Mesenchymal stem cell (in vitro differentiated cells and primary cell): ENCODE data around the gene TESK2.

Source experiments
- DNase-seq: peaks from one replicate; pipeline ENCODE4 v3.0.0-alpha.2; 2013
- H2AFZ ChIP-seq: one replicate; pipeline ENCODE4 v1.6.1; 2013; ENCODE audit warnings: low read depth, mild to moderate bottlenecking, control low read depth, inconsistent platforms, low read length, moderate library complexity
- H2AK5ac ChIP-seq: 2 replicates; pipeline ENCODE4 v1.6.1; 2013; ENCODE audit warnings: low read length, moderate library complexity, mild to moderate bottlenecking, inconsistent platforms; ENCODE audit not compliant: severe bottlenecking
- H2BK120ac ChIP-seq: one replicate; pipeline ENCODE4 v1.6.1; 2013; ENCODE audit warnings: low read depth, mild to moderate bottlenecking, inconsistent platforms, low read length, moderate library complexity
- H2BK12ac ChIP-seq, 2 experiments: one replicate each; pipeline ENCODE4 v1.6.1; 2013; ENCODE audit warnings: inconsistent platforms in 2 of 2, low read length in 2 of 2, mild to moderate bottlenecking in 2 of 2, moderate library complexity in 2 of 2, control low read depth in 1 of 2
- H2BK15ac ChIP-seq: one replicate; pipeline ENCODE4 v1.6.1; 2013; ENCODE audit warnings: mild to moderate bottlenecking, low read depth, inconsistent platforms; ENCODE audit not compliant: poor library complexity, severe bottlenecking
- H2BK5ac ChIP-seq: 2 replicates; pipeline ENCODE4 v1.6.1; 2013; ENCODE audit warnings: low read depth, mild to moderate bottlenecking, low read length, control low read depth, inconsistent platforms; ENCODE audit not compliant: poor library complexity, severe bottlenecking
- H3K14ac ChIP-seq, 2 experiments: one replicate each; pipeline ENCODE4 v1.6.1; 2013; ENCODE audit warnings: inconsistent platforms in 2 of 2, low read length in 2 of 2, control low read depth in 1 of 2, mild to moderate bottlenecking in 1 of 2, moderate library complexity in 1 of 2
- H3K18ac ChIP-seq, 2 experiments: one replicate each; pipeline ENCODE4 v1.6.1; 2013; ENCODE audit warnings: inconsistent platforms in 2 of 2, low read length in 2 of 2, control low read depth in 1 of 2, low read depth in 1 of 2, mild to moderate bottlenecking in 1 of 2
- H3K23ac ChIP-seq, 2 experiments: one replicate each; pipeline ENCODE4 v1.6.1; 2013; ENCODE audit warnings: inconsistent platforms in 2 of 2, low read length in 2 of 2, mild to moderate bottlenecking in 2 of 2, moderate library complexity in 2 of 2, control low read depth in 1 of 2
- H3K27ac ChIP-seq: 2 replicates; pipeline ENCODE4 v1.5.1; 2013; ENCODE audit warnings: mild to moderate bottlenecking, moderate library complexity, low read length, control low read depth, inconsistent platforms; ENCODE audit not compliant: poor library complexity, severe bottlenecking
- H3K27me3 ChIP-seq, 2 experiments: 2 replicates each; pipeline versions ENCODE4 v1.6.1 to v1.7.0; 2013; ENCODE audit warnings: low read length in 2 of 2, mild to moderate bottlenecking in 2 of 2, moderate library complexity in 2 of 2, control low read depth in 1 of 2, inconsistent platforms in 1 of 2; ENCODE audit not compliant: control insufficient read depth in 1 of 2, insufficient read depth in 1 of 2
- H3K36me3 ChIP-seq, 2 experiments: 2 replicates each; pipeline versions ENCODE4 v1.6.1 to v1.7.0; 2013; ENCODE audit warnings: low read length in 2 of 2, control low read depth in 1 of 2, inconsistent platforms in 1 of 2, low read depth in 1 of 2, mild to moderate bottlenecking in 1 of 2; ENCODE audit not compliant: insufficient read depth in 2 of 2, control insufficient read depth in 1 of 2
- H3K4ac ChIP-seq, 2 experiments: one replicate each; pipeline ENCODE4 v1.6.1; 2013; ENCODE audit warnings: inconsistent platforms in 2 of 2, low read length in 2 of 2, mild to moderate bottlenecking in 2 of 2, moderate library complexity in 2 of 2, control low read depth in 1 of 2, low read depth in 1 of 2
- H3K4me1 ChIP-seq: 2 replicates; pipeline ENCODE4 v1.6.1; 2013; ENCODE audit warnings: low read depth, low read length, control low read depth; ENCODE audit not compliant: control insufficient read depth, insufficient read depth
- H3K4me2 ChIP-seq: 2 replicates; pipeline ENCODE4 v1.6.1; 2013; ENCODE audit warnings: low read length, mild to moderate bottlenecking, inconsistent platforms; ENCODE audit not compliant: poor library complexity, severe bottlenecking
- H3K4me3 ChIP-seq, 2 experiments: 2 replicates each; pipeline versions ENCODE4 v1.5.1 to v1.7.0; 2013; ENCODE audit warnings: low read length in 2 of 2, mild to moderate bottlenecking in 2 of 2, control low read depth in 1 of 2, low read depth in 1 of 2; ENCODE audit not compliant: insufficient read depth in 1 of 2
- H3K79me1 ChIP-seq: replicated peaks from 2 replicates; pipeline ENCODE4 v1.6.1; 2013; ENCODE audit warnings: mild to moderate bottlenecking, control low read depth, low read length, inconsistent platforms; ENCODE audit not compliant: poor library complexity, severe bottlenecking
- H3K9ac ChIP-seq: 2 replicates; pipeline ENCODE4 v1.7.0; 2013; ENCODE audit warnings: mild to moderate bottlenecking, low read length, moderate library complexity
- H3K9me3 ChIP-seq: 2 replicates; pipeline ENCODE4 v1.7.0; 2013; ENCODE audit warnings: mild to moderate bottlenecking, low read length; ENCODE audit not compliant: control insufficient read depth
- H4K8ac ChIP-seq: one replicate; pipeline ENCODE4 v1.6.1; 2013; ENCODE audit warnings: inconsistent platforms, mild to moderate bottlenecking, low read length, moderate library complexity
- H4K91ac ChIP-seq: one replicate; pipeline ENCODE4 v1.6.1; 2013; ENCODE audit warnings: mild to moderate bottlenecking, low read length, inconsistent platforms
- WGBS: methylation state at CpG from one replicate; pipeline ENCODE4 v1.1.7; 2013; ENCODE audit warnings: mixed read lengths; 5-methylcytosine and 5-hydroxymethylcytosine counted together

TESK2 gene

GRCh38 chr1:45348609-45348965 is 142.4 kb downstream of the TESK2 start:
- no peak overlapping the region for H2BK12ac ChIP-seq
- no peak overlapping the region for H3K23ac ChIP-seq
- no peak overlapping the region for H2BK120ac ChIP-seq
- no peaks in the 10 kb centered on the region for H3K27me3 ChIP-seq
- no peak overlapping the region for H2BK15ac ChIP-seq
- H3K79me1 ChIP-seq: peaks cover 6% of the 10 kb centered on the region
- no peak overlapping the region for H3K4me2 ChIP-seq
- no peak overlapping the region for H2BK5ac ChIP-seq
- H4K8ac ChIP-seq: no peak overlapping the region
- no peak overlapping the region for H2AK5ac ChIP-seq
- H3K14ac ChIP-seq: no peak overlapping the region
- no peak overlapping the region for H3K18ac ChIP-seq
- H4K91ac ChIP-seq: no peak overlapping the region
- H3K4me1 ChIP-seq: peaks cover 7% of the 10 kb centered on the region
- no peak overlapping the region for H2AFZ ChIP-seq
- no peak overlapping the region for H3K4me3 ChIP-seq
- 5% methylated on average over 1 of the region's 1 CpG for WGBS
- H3K27ac ChIP-seq: no peak overlapping the region
- peaks cover 19 to 33% of the 10 kb centered on the region in 2 experiments for H3K36me3 ChIP-seq
- no peaks in the 10 kb centered on the region for H3K9me3 ChIP-seq
- H3K9ac ChIP-seq: no peak overlapping the region
- H3K4ac ChIP-seq: no peak overlapping the region
- peak; percentile 43 for DNase-seq

DNA sequence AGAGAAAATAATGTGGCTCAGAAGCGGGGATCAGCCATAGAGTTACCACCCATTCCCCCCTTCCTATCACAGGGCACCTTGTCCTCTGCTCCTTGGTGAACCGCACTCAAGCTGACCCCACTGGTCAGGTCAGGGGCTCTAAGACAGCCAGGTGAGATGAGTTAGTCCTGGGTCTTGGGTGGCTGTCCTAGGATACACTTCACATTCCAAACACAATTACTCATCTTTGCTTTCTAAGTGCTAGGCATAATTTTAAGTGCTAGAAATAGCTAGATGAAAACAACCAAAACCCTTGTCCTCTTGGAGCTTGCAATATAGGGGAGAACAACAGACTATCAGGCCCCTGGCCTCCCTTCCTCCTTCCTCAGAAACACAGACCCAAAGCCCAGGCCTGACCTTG is 142.9 kb downstream of the TESK2 start:
- no peak overlapping the region for H3K4me3 ChIP-seq
- WGBS: no CpG with 5 or more reads among the region's 2 CpGs
- no peak overlapping the region for H3K9ac ChIP-seq
- H3K18ac ChIP-seq: no peak overlapping the region
- no peaks in the 10 kb centered on the region for H3K9me3 ChIP-seq
- H2BK120ac ChIP-seq: no peak overlapping the region
- H3K14ac ChIP-seq: peak overlapping the region in 1 of 2 experiments; percentile 37
- H3K27ac ChIP-seq: no peak overlapping the region
- H4K91ac ChIP-seq: no peak overlapping the region
- no peak overlapping the region for H3K4ac ChIP-seq
- H3K27me3 ChIP-seq: no peaks in the 10 kb centered on the region
- H4K8ac ChIP-seq: no peak overlapping the region
- peaks cover 7% of the 10 kb centered on the region for H3K4me1 ChIP-seq
- H2AFZ ChIP-seq: no peak overlapping the region
- H2BK15ac ChIP-seq: no peak overlapping the region
- H3K23ac ChIP-seq: no peak overlapping the region
- H3K4me2 ChIP-seq: no peak overlapping the region
- DNase-seq: peak; percentile 28
- peaks cover 11% of the 10 kb centered on the region for H3K79me1 ChIP-seq
- H2BK12ac ChIP-seq: peak overlapping the region in 1 of 2 experiments; percentile 15
- H2AK5ac ChIP-seq: no peak overlapping the region
- H2BK5ac ChIP-seq: no peak overlapping the region
- peaks cover 25 to 38% of the 10 kb centered on the region in 2 experiments for H3K36me3 ChIP-seq

- no peak overlapping the region for H3K18ac ChIP-seq
- no peak overlapping the region for H3K4me2 ChIP-seq
- no peak overlapping the region for H2BK120ac ChIP-seq
- no peak overlapping the region for H2AK5ac ChIP-seq
- H3K14ac ChIP-seq: no peak overlapping the region
- H2AFZ ChIP-seq: no peak overlapping the region
- H3K9me3 ChIP-seq: no peaks in the 10 kb centered on the region
- no peak overlapping the region for H4K8ac ChIP-seq
- no peak overlapping the region for H2BK15ac ChIP-seq
- H3K79me1 ChIP-seq: peaks cover 24% of the 10 kb centered on the region
- H2BK12ac ChIP-seq: no peak overlapping the region
- H3K4me3 ChIP-seq: no peak overlapping the region
- no peak overlapping the region for H4K91ac ChIP-seq
- peaks cover 38 to 53% of the 10 kb centered on the region in 2 experiments for H3K36me3 ChIP-seq
- H3K27ac ChIP-seq: no peak overlapping the region
- H3K4ac ChIP-seq: no peak overlapping the region
- no peaks in the 10 kb centered on the region for H3K27me3 ChIP-seq
- DNase-seq: no peak
- H3K9ac ChIP-seq: no peak overlapping the region
- H3K4me1 ChIP-seq: peaks cover 9% of the 10 kb centered on the region
- no peak overlapping the region for H3K23ac ChIP-seq
- H2BK5ac ChIP-seq: no peak overlapping the region
- 86% methylated on average over 2 of the region's 2 CpGs for WGBS
Measured at GRCh38 chr1:45346473-45346872, 144.5 kb downstream of the TESK2 start.

DNA sequence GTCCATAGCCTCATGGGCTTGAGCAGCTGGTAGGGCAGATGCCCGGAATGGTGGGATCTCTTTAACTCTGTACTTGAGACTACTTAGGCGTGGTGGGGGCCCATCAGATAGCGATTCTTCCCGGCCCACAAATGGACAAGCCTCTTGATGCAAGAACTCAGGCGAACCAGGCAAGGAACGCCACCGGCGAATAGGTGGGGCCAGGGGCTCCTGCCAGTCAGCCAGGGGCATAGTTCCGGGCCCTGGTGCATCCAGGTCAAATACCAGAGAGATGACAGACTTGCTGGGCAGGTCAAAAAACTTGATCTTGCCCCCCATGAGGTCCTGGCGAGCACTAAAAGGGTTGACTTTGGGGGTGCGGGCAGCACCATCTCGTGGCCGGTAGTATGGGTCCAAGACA is 145.9 kb downstream of the TESK2 start:
- H3K4ac ChIP-seq: no peak overlapping the region
- H3K9ac ChIP-seq: no peak overlapping the region
- H3K27ac ChIP-seq: no peak overlapping the region
- no peak overlapping the region for H4K8ac ChIP-seq
- H3K18ac ChIP-seq: no peak overlapping the region
- no peak overlapping the region for H2AFZ ChIP-seq
- H3K23ac ChIP-seq: no peak overlapping the region
- no peak overlapping the region for H3K14ac ChIP-seq
- no peak overlapping the region for H2BK15ac ChIP-seq
- H2BK5ac ChIP-seq: no peak overlapping the region
- H3K4me3 ChIP-seq: no peak overlapping the region
- peaks cover 31% of the 10 kb centered on the region for H3K79me1 ChIP-seq
- no peak overlapping the region for H3K4me2 ChIP-seq
- 97% methylated on average over 13 of the region's 13 CpGs for WGBS
- DNase-seq: no peak
- H2BK12ac ChIP-seq: no peak overlapping the region
- no peaks in the 10 kb centered on the region for H3K27me3 ChIP-seq
- H3K4me1 ChIP-seq: peaks cover 17% of the 10 kb centered on the region
- no peak overlapping the region for H2AK5ac ChIP-seq
- H4K91ac ChIP-seq: no peak overlapping the region
- no peaks in the 10 kb centered on the region for H3K9me3 ChIP-seq
- H2BK120ac ChIP-seq: no peak overlapping the region
- H3K36me3 ChIP-seq: peaks cover 43 to 53% of the 10 kb centered on the region in 2 experiments
